COLO668 (cell line): ENCODE measurements around the gene TOM1L1.

Experiments
- DNase-seq: peaks from one replicate; lab custom pipeline; 2025; ENCODE audit not compliant: unreplicated experiment; lab: John Stamatoyannopoulos, UW

Gene TOM1L1

DNA sequence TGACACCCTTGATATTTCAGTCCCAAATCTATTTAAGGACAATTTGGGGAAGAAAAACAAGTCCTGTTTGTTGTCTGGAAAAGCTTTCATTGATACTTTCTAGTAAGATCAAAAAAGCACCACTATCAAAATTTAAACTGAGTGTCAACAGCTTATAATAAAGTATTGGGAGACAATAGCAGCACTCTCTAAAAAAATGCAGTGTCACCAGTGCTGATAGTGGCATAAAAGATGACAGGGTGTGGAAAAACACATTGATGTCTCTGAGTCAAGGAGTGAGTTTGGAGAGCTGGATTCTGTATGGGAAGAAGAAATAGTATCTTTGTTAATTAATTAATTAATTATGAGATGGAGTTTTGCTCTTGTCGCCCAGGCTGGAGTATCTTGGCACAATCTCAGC lies 8.3 kb upstream of the TOM1L1 start:
- no peak for DNase-seq

DNA sequence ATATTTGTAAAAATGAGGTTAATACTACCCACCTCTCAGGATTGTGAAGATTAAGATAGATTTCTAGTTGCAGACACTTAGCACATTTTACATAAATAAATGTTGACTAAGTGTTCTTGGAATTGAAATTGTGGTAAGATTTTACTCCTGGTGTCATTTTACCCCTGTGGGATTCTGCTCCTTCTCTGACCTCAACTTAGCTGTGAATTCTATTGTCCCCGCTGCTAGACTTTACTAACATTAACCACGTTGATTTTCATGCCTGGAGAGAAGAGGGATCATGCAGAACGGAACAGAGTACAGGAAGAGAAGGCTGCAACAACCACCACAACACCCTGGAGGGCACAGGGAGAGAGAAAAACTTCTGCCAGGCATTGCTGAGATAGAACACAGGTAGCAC lies 2.1 kb upstream of the TOM1L1 start:
- DNase-seq, result no peak

DNA sequence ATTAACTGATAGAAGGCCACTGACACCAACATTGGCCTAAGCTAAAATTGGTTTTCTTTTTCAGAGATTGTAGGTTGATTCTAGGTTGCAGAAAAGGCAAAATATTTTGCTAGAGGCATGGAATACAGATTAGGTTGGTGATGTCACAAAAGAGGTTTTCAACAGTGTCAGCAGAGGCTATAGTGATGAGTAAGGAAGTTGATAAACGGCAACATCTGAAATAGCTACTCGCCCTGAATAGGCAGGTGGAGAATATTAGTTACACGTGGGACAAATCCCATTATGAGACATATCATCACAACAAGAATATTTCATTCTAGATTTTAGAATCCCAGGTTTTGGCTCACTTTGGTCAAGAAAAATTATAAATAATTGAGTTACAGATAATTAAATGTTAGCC lies 1.5 kb upstream of the TOM1L1 start:
- no peak for DNase-seq

GRCh38 chr17:54899721-54900456 lies 763 bp upstream of the TOM1L1 start:
- DNase-seq, result peak; percentile 14

- peak; percentile 12 for DNase-seq
Measured at GRCh38 chr17:54901230-54901822, 674 bp downstream of the TOM1L1 start.

DNA sequence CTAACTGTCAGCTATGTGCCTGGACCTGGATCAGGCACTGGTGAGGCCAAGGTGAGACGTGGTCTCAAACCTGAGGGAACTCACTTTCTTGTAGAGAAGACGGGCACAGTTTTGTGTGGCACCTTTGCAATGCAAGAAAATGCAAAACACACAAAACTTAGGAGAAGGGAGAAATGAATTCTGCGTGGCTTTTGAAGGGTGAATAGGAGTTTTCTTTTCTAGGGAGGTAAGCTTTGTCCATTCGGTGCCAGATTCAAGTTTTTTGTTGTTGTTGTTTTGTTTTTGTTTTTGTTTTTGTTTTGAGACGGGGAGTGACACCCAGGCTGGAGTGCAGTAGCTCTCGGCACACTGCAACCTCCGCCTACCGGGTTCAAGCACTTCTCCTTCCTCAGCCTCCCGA lies 1.4 kb downstream of the TOM1L1 start:
- DNase-seq, result no peak

- DNase-seq, result no peak
Measured at GRCh38 chr17:54902611-54903010, 2.0 kb downstream of the TOM1L1 start.

GRCh38 chr17:54903375-54903774 lies 2.7 kb downstream of the TOM1L1 start:
- DNase-seq, result peak; percentile 1

GRCh38 chr17:54906683-54907082 lies 6.0 kb downstream of the TOM1L1 start:
- no peak for DNase-seq

DNA sequence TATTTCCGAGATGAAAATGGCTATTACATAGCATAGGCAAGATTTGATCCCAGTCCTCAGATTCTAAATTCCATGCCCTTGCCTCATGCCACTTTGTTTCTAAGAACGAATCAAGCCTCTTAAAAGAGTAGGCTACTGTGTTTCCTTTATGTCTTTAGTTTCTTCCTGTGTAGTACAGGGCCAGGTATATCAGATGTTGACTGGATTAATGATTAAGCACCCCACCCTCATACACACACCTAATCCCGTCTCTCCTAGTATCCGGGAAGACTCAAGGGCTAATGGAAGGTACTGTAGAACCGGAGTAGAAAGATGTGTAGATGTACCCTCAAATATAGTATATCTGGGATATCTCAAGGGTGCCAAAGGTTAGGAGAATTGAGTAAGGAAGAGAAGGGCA lies 6.7 kb downstream of the TOM1L1 start:
- DNase-seq, result no peak

DNA sequence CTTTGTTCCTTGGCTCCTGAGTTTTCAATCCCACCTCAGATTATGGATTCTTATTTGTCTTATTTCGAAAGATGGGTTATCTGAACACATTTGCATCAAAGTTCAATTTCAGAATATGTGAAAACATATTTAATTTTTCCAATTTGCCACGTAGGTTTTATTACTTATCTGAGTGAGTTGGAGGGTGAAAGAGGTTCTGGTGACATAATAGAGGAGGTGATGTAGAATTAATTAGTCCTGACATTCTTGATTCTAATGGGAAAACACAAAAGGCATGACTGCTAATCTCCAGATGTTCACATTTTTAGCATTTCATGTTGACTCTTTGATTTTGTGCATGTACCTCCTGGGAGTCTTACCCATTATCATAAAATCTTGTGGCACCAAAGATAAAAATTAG lies 9.1 kb downstream of the TOM1L1 start:
- DNase-seq, result no peak

DNA sequence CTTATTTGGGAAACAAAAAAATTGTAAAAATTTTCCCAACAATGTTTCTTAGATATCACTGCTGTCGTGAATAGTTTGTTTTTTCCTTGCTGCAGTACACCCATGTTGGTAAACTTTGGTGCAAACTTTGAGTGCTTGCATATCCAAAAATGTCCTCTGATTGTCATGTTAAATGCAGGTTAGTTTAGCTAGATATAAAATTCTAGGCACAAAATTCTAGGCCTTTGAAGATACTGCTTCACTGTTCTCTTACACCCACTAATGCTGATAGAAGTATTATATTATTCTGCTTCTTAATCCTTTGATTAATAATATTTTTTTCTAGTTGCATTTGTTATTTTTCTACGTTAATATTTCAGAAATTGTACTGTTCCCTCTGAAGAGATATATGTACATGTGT lies 16.1 kb downstream of the TOM1L1 start:
- no peak for DNase-seq

DNA sequence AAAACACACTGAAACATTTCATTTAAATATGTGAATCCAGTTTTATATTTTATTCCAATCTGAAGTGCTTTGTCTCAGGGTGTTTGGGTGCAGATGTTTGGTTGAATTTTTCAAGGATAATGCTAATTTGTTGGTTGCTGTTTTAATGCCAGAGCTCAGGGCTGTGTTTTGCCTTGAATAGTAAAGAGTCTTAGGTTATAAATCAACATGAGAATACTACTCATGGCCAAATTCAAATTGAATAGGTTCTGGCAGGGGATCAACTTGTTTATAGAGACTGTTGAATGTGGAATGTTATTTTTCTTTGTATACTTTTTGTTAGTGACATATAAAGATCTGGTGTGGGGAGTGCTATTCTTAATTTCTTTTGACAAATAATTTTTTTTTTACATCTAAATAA lies 18.8 kb downstream of the TOM1L1 start:
- no peak for DNase-seq

- no peak for DNase-seq
Measured at GRCh38 chr17:54920819-54921218, 20.2 kb downstream of the TOM1L1 start.

DNA sequence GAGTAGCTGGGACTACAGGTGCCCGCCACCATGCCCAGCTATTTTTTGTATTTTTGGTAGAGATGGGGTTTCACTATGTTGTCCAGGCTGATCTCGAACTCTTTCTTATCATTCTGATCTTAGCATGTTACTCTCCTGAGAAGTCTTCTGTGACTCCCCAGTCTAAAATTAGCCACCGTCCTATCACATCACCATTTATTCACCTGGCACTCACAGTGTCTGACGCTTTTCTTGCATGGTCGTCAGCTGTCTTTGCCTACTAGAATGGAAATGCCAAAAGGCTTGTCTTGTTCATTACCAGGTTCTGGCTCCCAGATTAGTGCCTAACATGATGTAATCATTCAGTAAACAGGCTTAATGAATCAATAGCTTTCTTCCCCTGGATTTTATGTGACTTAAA lies 23.8 kb downstream of the TOM1L1 start:
- DNase-seq, result no peak

GRCh38 chr17:54927525-54927924 lies 26.9 kb downstream of the TOM1L1 start:
- DNase-seq, result no peak

GRCh38 chr17:54932711-54933110 lies 32.1 kb downstream of the TOM1L1 start:
- DNase-seq, result no peak

DNA sequence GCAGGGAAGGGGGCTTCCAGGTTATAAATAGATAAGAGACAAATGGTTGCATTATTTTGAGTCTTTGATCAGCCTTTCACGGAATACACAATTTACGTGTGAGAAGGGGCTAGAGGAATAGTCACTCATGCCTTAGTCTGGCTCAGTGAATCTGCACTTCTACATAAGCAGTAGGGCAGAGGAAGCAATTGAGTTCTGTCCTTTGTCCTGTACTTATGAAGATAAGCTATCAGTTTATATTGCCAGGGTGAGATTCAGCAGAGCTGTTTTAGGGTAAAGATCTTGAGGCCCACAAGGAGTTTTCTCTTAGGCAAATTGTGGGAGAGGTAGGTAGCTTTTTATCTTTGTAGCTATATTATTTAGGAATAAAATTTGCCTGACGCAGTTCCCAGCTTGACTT lies 33.3 kb downstream of the TOM1L1 start:
- no peak for DNase-seq

DNA sequence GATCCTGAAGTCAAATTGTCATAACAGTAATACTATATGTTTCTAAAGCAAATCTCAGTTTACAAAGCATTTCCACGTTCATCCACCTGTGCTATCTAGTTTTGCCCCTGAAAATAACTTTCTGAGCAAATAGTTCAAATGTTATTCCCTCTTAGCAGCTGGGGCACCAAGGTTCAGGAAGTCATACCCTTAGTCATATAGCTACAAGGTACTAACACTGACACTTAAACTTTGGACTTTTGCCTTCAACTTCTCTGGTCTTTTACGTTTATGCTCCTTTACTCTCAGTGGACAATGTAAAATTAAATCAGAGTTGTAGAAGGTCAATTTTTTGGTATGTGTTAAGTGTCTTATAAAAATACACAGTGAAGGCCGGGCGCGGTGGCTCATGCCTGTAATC lies 34.8 kb downstream of the TOM1L1 start:
- DNase-seq, result no peak

- no peak for DNase-seq
Measured at GRCh38 chr17:54937018-54937417, 36.4 kb downstream of the TOM1L1 start.

- no peak for DNase-seq
Measured at GRCh38 chr17:54937426-54937825, 36.8 kb downstream of the TOM1L1 start.

DNA sequence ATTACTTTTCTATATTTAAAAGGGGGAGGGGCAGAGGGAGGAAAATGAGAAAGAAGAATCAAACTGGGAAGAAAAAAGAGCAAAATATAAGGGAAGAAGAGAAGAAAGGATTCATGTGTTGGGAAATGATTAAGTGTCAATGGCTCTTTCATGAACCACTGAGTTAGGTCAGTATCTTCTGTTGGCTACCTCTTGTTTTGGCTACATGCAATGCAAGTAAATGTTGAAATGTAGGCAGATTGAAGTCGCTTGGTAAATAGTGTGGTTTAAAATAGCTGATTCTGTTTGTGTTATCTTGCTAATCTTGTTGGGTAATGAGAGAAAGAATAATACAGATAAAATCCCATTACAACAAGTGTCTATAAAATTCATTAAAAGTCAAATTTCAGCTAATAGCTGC lies 40.6 kb downstream of the TOM1L1 start:
- no peak for DNase-seq

DNA sequence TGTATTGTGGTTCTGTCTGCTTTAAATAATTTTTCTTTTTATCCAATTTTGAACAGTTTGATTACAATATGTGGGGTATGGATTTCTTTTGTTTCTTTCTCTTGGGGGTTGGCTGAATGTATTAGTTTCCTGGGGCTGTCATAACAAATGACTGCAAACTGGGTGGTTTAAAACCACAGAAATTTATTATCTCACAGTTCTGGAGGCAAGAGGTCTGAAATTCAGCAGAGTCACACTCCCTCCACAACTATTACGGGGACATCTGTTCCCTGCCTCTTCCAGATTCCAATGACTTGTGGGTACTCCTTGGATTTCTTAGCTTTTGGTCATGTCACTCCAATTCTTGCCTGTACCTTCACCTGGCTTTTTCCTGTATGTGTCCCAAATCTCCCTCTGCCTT lies 44.1 kb downstream of the TOM1L1 start:
- DNase-seq, result no peak
